Kidney (tissue), 14 donors: ENCODE measurements around the gene MYO10. TPM values are rescaled to one million over a fixed set of nuclear protein-coding genes. Genes with fewer than 3 reads are reported as not detected.
"Not testable (repeated sequence)": the region's sequence is repeated elsewhere in the genome, so short reads cannot be mapped to it uniquely, and the experiment has no call there.

ENCODE experiments used
- DNase-seq, 5 donors: peaks; one replicate each; pipeline ENCODE4 v3.0.0-alpha.2; 2013 to 2020
- FAIRE-seq: peaks from 2 replicates; lab custom pipeline; 2012; peaks lifted over from hg19 to GRCh38; lab: Jason Lieb, UNC
- H3K27ac ChIP-seq, 2 donors: one replicate each; pipeline ENCODE4 v1.7.0; 2013; ENCODE audit warnings: low read depth in 2 of 2, low read length in 2 of 2, inconsistent platforms in 1 of 2
- H3K27me3 ChIP-seq: one replicate; pipeline ENCODE4 v1.7.1; 2013; ENCODE audit warnings: low read length, inconsistent platforms; ENCODE audit not compliant: control insufficient read depth, insufficient read depth
- H3K36me3 ChIP-seq, 3 donors: one replicate each; pipeline versions ENCODE4 v1.7.0 to v1.7.1; 2013; ENCODE audit warnings: low read length in 3 of 3, control low read depth in 1 of 3, inconsistent platforms in 1 of 3; ENCODE audit not compliant: insufficient read depth in 3 of 3, control insufficient read depth in 2 of 3
- H3K4me1 ChIP-seq, 3 donors: one replicate each; pipeline versions ENCODE4 v1.7.0 to v1.7.1; 2013; ENCODE audit warnings: low read length in 3 of 3, inconsistent platforms in 1 of 3, low read depth in 1 of 3; ENCODE audit not compliant: control insufficient read depth in 2 of 3, insufficient read depth in 2 of 3
- H3K4me3 ChIP-seq, 3 donors: one replicate each; pipeline versions ENCODE4 v1.7.0 to v1.8.1; 2013; ENCODE audit warnings: low read length in 3 of 3, control low read depth in 1 of 3, inconsistent platforms in 1 of 3
- H3K9ac ChIP-seq, 3 donors: one replicate each; pipeline versions ENCODE4 v1.7.0 to v1.7.1; 2013; ENCODE audit warnings: low read length in 3 of 3, control low read depth in 1 of 3, inconsistent platforms in 1 of 3
- H3K9me3 ChIP-seq, 3 donors: one replicate each; pipeline versions ENCODE4 v1.7.0 to v1.7.1; 2013; ENCODE audit warnings: low read length in 3 of 3, control low read depth in 1 of 3, inconsistent platforms in 1 of 3; ENCODE audit not compliant: control insufficient read depth in 2 of 3, insufficient read depth in 1 of 3
- CTCF ChIP-seq: IDR thresholded peaks from 3 replicates; pipeline ENCODE4 v1.5.1; 2012; ENCODE audit warnings: mild to moderate bottlenecking, moderate library complexity, borderline replicate concordance; ENCODE audit not compliant: insufficient read depth; ENCODE audit errors: extremely low read depth
- intact Hi-C: fragments of 100-400 bp; cut with DNase I; formaldehyde crosslinking; loops from one replicate; pipeline ENCODE4 v1.11.1; 2022
- polyA plus RNA-seq: library from polyadenylated mRNA; stranded (reverse); fragments of 350-450 nt; fragmentation: Illumina TruSeq; extraction: RNeasy Lipid Tissue Mini Kit (QIAGEN cat#74804); gene quantifications from one replicate; pipeline ENCODE4 v1.2.3, GENCODE V29; 2014; ENCODE audit warnings: low read depth, low replicate concordance; ENCODE audit not compliant: insufficient read depth
- total RNA-seq: library from RNA; stranded (reverse); fragmentation: NEBNext Ultra II Directional; extraction: Animal tissue kit (Norgen Biotek cat#: 25700); gene quantifications from one replicate; pipeline ENCODE4 v1.2.1, GENCODE V29; 2021
- donor health status: control.
- donor health status: control.
- donor health status: control.
- donor health status: control.
- donor health status: control.
- donor health status: DM: yes; HTN: yes; CAD: no.
- donor health status: Normal renal cell carcinoma (clear cell type).

MYO10 gene
- total and polyA plus RNA-seq, 2 donors from 2014 or later = 7.6 to 52.4 TPM

DNA sequence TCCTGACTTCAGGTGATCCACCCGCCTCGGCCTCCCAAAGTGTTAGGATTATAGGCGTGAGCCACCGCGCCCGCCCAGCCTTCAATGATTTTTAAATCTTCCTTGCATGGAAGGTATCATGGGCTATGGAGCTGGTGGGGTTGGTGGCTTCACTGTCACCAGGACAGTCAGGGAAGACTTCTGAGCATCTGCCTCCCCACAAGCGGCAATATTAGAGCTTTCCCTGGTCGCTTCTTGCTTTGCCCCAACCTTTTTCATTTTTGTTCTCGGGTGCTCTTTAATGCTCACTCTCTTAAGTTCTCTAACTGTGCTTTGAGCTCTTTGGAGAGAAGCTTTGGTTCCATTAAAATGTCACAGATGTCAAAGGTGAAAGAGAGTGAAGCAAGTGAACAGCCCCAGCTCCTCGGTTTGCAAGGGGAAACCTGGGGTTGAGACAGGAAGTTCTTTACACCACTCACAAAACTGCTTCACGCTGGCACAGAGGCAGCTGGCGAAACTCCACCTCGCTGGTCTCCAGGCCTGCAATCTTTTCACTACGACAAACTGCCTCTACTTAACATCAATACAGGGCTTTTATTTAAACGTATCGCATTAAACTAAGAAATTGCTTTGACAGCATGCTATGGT, 176.8 kb downstream of the MYO10 start:
- TF ChIP-seq CTCF = no peak
- DNase-seq (peak in 1 of 5 donors; percentile 77), FAIRE-seq (no peak)
- intact Hi-C loops = no loop called here
- Histone ChIP-seq H3K4me1 (no peaks in the 10 kb centered on the region), H3K27me3 (no peaks in the 10 kb centered on the region), H3K9ac (no peak overlapping the region), H3K4me3 (no peak overlapping the region), H3K9me3 (no peaks in the 10 kb centered on the region), H3K27ac (no peak overlapping the region), H3K36me3 (peaks cover 0 to 32% (median 14%) of the 10 kb centered on the region in 3 donors)

GRCh38 chr5:16757989-16758501, 178.0 kb downstream of the MYO10 start:
- TF ChIP-seq CTCF = no peak
- H3K4me1 ChIP-seq = no peaks in the 10 kb centered on the region
- no peak overlapping the region for H3K9ac ChIP-seq
- H3K36me3 ChIP-seq = peaks cover 0 to 28% (median 12%) of the 10 kb centered on the region in 3 donors
- FAIRE-seq (no peak), DNase-seq (no peak)
- H3K9me3 ChIP-seq = no peaks in the 10 kb centered on the region
- H3K4me3 ChIP-seq = no peak overlapping the region
- intact Hi-C loops = no loop called here
- no peaks in the 10 kb centered on the region for H3K27me3 ChIP-seq
- H3K27ac ChIP-seq = no peak overlapping the region

GRCh38 chr5:16757577-16757976, 178.5 kb downstream of the MYO10 start:
- H3K27me3 ChIP-seq, H3K4me3 ChIP-seq, H3K27ac ChIP-seq, H3K9ac ChIP-seq, H3K9me3 ChIP-seq, intact Hi-C loops, DNase-seq, FAIRE-seq, H3K4me1 ChIP-seq: not testable (repeated sequence)
- H3K36me3 ChIP-seq = peaks cover 0 to 28% (median 12%) of the 10 kb centered on the region in 3 donors

- Histone ChIP-seq H3K36me3 (peaks cover 0 to 24% (median 10%) of the 10 kb centered on the region in 3 donors), H3K4me3 (no peak overlapping the region), H3K9ac (no peak overlapping the region), H3K27me3 (no peaks in the 10 kb centered on the region), H3K9me3 (no peaks in the 10 kb centered on the region), H3K4me1 (no peaks in the 10 kb centered on the region), H3K27ac (no peak overlapping the region)
- FAIRE-seq = no peak
- DNase-seq = no peak
- intact Hi-C loops = no loop called here
- TF ChIP-seq CTCF = no peak
Measured at GRCh38 chr5:16757146-16757545, 178.9 kb downstream of the MYO10 start.
